ENCODE results near the gene CHKA. TPM values are rescaled to one million over a fixed set of nuclear protein-coding genes. Genes with fewer than 3 reads are reported as not detected.

The CHKA gene
- total and polyA plus RNA-seq, 2 experiments from 2014 or later: 37.1 to 94.4 TPM

DNA sequence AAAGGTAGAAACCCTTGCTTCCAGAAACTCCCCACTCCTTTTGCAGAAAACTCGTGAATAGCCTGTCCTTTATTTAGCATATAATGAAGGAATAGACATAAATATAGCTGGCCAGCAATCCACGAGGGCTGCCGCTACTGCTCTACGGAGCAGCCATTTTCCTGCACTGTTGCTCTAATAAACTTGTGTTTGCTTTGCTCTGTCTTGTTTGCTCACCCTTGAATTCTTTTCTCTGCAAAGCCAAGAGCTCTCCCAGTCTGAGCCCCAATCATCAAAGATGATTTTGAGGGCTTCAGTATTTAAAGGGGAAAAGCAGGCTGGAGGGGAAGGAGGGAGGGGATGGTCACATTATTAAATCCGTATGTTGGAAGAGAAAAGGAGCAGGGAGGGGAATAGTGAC is 16.6 kb upstream of the CHKA start:
- DNase-seq (ENCODE audit: low spot score): no peak
- no peak overlapping the region for H3K4me3 Mint-ChIP-seq
- no peak overlapping the region for H3K27ac Mint-ChIP-seq
- Histone ChIP-seq H3K4me3 (no peak overlapping the region), H3K36me3 (ENCODE audit: insufficient read depth) (peaks cover 10% of the 10 kb centered on the region), H3K9me2 (ENCODE audit: insufficient read depth) (no peaks in the 10 kb centered on the region), H3K4me1 (ENCODE audit: insufficient read depth) (no peaks in the 10 kb centered on the region), H2AFZ (peak overlapping the region; percentile 87), H4K20me1 (replicated peaks; ENCODE audit: insufficient read depth) (no peaks in the 10 kb centered on the region), H3K79me2 (replicated peaks; ENCODE audit: insufficient read depth) (no peaks in the 10 kb centered on the region), H3K4me2 (no peak overlapping the region), H3F3A (replicated peaks; ENCODE audit: low read depth) (no peaks in the 10 kb centered on the region), H3K27ac (ENCODE audit: low read depth) (no peak overlapping the region), H3K27me3 (ENCODE audit: insufficient read depth) (no peaks in the 10 kb centered on the region)
- no peak for TF ChIP-seq ZNF331 (CRISPR knock-in tag; IDR thresholded peaks at IDR 0.05; ENCODE audit: low read depth)
- peaks cover 33% of the 10 kb centered on the region for H3K9me3 Mint-ChIP-seq
- peaks cover 5% of the 10 kb centered on the region; the same call in 2 of the 3 replicates for H3K4me1 Mint-ChIP-seq
- no peak for ATAC-seq
- peaks cover 2% of the 10 kb centered on the region for H3K27me3 Mint-ChIP-seq (ENCODE audit: insufficient read depth, low read depth, poor library complexity)
- H3K36me3 Mint-ChIP-seq (ENCODE audit: low read depth): peaks cover 23% of the 10 kb centered on the region

DNA sequence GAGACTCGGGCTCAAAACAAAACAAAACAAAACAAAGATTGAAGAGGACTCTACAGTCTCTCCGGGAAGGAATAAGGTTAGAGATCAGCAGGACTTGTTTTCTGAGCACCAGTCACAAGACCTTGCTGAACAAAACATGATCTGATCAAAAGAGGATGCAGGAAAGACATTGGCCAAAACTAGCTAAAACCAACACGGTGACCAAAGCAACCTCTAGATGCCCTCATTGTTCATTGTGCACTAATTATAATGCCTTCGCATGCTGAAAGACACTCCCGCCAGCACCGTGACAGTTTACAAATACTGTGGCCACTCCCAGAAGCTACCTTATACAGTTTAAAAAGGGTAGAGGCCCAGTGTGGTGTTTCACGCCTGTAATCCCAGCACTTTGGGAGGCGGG is 15.7 kb upstream of the CHKA start:
- Histone ChIP-seq H4K20me1 (replicated peaks; ENCODE audit: insufficient read depth) (no peaks in the 10 kb centered on the region), H3F3A (replicated peaks; ENCODE audit: low read depth) (no peaks in the 10 kb centered on the region), H3K9me2 (ENCODE audit: insufficient read depth) (no peaks in the 10 kb centered on the region), H2AFZ (peak overlapping the region; percentile 47; the same call in 1 of the 2 replicates), H3K4me1 (ENCODE audit: insufficient read depth) (no peaks in the 10 kb centered on the region), H3K27me3 (ENCODE audit: insufficient read depth) (no peaks in the 10 kb centered on the region), H3K4me2 (no peak overlapping the region), H3K36me3 (ENCODE audit: insufficient read depth) (peaks cover 10% of the 10 kb centered on the region), H3K27ac (ENCODE audit: low read depth) (no peak overlapping the region), H3K79me2 (replicated peaks; ENCODE audit: insufficient read depth) (no peaks in the 10 kb centered on the region), H3K4me3 (no peak overlapping the region)
- Mint-ChIP-seq H3K36me3 (ENCODE audit: low read depth) (peaks cover 31% of the 10 kb centered on the region), H3K27ac (no peak overlapping the region), H3K27me3 (ENCODE audit: insufficient read depth, low read depth, poor library complexity) (peaks cover 9% of the 10 kb centered on the region), H3K4me3 (no peak overlapping the region), H3K9me3 (peaks cover 43% of the 10 kb centered on the region), H3K4me1 (peaks cover 5% of the 10 kb centered on the region; the same call in 2 of the 3 replicates)
- TF ChIP-seq JUNB (IDR thresholded peaks at IDR 0.05; ENCODE audit: unreplicated experiment) (no peak), ZNF114 (CRISPR knock-in tag; IDR thresholded peaks at IDR 0.05) (no peak), NANOG (IDR thresholded peaks at IDR 0.05; ENCODE audit: borderline replicate concordance) (no peak), EZH2phosphoT487 (IDR thresholded peaks at IDR 0.05; ENCODE audit: unreplicated experiment) (no peak), STAT1 (IDR thresholded peaks at IDR 0.05; ENCODE audit: unreplicated experiment) (no peak), ZNF331 (CRISPR knock-in tag; IDR thresholded peaks at IDR 0.05; ENCODE audit: low read depth) (no peak), CREB1 (CRISPR knock-in tag; IDR thresholded peaks at IDR 0.05; ENCODE audit: low read depth) (no peak), POLR2AphosphoS5 (IDR thresholded peaks at IDR 0.05; ENCODE audit: low read depth) (no peak), EZH2 (IDR thresholded peaks at IDR 0.05; ENCODE audit: low read depth, unreplicated experiment) (no peak)
- TF ChIP-seq, protein P1, sequence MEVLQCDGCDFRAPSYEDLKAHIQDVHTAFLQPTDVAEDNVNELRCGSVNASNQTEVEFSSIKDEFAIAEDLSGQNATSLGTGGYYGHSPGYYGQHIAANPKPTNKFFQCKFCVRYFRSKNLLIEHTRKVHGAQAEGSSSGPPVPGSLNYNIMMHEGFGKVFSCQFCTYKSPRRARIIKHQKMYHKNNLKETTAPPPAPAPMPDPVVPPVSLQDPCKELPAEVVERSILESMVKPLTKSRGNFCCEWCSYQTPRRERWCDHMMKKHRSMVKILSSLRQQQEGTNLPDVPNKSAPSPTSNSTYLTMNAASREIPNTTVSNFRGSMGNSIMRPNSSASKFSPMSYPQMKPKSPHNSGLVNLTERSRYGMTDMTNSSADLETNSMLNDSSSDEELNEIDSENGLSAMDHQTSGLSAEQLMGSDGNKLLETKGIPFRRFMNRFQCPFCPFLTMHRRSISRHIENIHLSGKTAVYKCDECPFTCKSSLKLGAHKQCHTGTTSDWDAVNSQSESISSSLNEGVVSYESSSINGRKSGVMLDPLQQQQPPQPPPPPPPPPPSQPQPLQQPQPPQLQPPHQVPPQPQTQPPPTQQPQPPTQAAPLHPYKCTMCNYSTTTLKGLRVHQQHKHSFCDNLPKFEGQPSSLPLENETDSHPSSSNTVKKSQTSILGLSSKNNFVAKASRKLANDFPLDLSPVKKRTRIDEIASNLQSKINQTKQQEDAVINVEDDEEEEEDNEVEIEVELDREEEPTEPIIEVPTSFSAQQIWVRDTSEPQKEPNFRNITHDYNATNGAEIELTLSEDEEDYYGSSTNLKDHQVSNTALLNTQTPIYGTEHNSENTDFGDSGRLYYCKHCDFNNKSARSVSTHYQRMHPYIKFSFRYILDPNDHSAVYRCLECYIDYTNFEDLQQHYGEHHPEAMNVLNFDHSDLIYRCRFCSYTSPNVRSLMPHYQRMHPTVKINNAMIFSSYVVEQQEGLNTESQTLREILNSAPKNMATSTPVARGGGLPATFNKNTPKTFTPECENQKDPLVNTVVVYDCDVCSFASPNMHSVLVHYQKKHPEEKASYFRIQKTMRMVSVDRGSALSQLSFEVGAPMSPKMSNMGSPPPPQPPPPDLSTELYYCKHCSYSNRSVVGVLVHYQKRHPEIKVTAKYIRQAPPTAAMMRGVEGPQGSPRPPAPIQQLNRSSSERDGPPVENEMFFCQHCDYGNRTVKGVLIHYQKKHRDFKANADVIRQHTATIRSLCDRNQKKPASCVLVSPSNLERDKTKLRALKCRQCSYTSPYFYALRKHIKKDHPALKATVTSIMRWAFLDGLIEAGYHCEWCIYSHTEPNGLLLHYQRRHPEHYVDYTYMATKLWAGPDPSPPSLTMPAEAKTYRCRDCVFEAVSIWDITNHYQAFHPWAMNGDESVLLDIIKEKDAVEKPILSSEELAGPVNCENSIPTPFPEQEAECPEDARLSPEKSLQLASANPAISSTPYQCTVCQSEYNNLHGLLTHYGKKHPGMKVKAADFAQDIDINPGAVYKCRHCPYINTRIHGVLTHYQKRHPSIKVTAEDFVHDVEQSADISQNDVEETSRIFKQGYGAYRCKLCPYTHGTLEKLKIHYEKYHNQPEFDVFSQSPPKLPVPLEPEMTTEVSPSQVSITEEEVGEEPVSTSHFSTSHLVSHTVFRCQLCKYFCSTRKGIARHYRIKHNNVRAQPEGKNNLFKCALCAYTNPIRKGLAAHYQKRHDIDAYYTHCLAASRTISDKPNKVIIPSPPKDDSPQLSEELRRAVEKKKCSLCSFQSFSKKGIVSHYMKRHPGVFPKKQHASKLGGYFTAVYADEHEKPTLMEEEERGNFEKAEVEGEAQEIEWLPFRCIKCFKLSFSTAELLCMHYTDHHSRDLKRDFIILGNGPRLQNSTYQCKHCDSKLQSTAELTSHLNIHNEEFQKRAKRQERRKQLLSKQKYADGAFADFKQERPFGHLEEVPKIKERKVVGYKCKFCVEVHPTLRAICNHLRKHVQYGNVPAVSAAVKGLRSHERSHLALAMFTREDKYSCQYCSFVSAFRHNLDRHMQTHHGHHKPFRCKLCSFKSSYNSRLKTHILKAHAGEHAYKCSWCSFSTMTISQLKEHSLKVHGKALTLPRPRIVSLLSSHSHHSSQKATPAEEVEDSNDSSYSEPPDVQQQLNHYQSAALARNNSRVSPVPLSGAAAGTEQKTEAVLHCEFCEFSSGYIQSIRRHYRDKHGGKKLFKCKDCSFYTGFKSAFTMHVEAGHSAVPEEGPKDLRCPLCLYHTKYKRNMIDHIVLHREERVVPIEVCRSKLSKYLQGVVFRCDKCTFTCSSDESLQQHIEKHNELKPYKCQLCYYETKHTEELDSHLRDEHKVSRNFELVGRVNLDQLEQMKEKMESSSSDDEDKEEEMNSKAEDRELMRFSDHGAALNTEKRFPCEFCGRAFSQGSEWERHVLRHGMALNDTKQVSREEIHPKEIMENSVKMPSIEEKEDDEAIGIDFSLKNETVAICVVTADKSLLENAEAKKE (CRISPR knock-in tag; IDR thresholded peaks at IDR 0.05): no peak
- TF ChIP-seq, protein P2, sequence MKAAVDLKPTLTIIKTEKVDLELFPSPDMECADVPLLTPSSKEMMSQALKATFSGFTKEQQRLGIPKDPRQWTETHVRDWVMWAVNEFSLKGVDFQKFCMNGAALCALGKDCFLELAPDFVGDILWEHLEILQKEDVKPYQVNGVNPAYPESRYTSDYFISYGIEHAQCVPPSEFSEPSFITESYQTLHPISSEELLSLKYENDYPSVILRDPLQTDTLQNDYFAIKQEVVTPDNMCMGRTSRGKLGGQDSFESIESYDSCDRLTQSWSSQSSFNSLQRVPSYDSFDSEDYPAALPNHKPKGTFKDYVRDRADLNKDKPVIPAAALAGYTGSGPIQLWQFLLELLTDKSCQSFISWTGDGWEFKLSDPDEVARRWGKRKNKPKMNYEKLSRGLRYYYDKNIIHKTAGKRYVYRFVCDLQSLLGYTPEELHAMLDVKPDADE (IDR thresholded peaks at IDR 0.05): no peak
- TF ChIP-seq, protein P3, sequence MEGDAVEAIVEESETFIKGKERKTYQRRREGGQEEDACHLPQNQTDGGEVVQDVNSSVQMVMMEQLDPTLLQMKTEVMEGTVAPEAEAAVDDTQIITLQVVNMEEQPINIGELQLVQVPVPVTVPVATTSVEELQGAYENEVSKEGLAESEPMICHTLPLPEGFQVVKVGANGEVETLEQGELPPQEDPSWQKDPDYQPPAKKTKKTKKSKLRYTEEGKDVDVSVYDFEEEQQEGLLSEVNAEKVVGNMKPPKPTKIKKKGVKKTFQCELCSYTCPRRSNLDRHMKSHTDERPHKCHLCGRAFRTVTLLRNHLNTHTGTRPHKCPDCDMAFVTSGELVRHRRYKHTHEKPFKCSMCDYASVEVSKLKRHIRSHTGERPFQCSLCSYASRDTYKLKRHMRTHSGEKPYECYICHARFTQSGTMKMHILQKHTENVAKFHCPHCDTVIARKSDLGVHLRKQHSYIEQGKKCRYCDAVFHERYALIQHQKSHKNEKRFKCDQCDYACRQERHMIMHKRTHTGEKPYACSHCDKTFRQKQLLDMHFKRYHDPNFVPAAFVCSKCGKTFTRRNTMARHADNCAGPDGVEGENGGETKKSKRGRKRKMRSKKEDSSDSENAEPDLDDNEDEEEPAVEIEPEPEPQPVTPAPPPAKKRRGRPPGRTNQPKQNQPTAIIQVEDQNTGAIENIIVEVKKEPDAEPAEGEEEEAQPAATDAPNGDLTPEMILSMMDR (conservative IDR thresholded peaks at IDR 0.05; ENCODE audit: low read depth in 2 of 2): no peak
- ATAC-seq: no peak
- DNase-seq (ENCODE audit: low spot score): no peak
